Right lobe of liver (tissue), 4 donors: ENCODE data around the gene WRNIP1.

Source experiments
- CTCF ChIP-seq, 4 donors: fragments of 200-600 bp in 3 of 4; fragments of 450-650 bp in 1 of 4; IDR thresholded peaks; one replicate each; pipeline versions ENCODE4 v1.5.1 to v1.8.0; 2016 to 2022; ENCODE audit warnings: antibody characterized with exemption in 4 of 4, mild to moderate bottlenecking in 2 of 4
- POLR2A ChIP-seq: fragments of 450-650 bp; IDR thresholded peaks from one replicate; pipeline ENCODE4 v1.6.1; 2017; ENCODE audit warnings: antibody characterized with exemption, mild to moderate bottlenecking
- donor health status: DM: no; HTN: no; CAD: no.
- donor health status: DM: no; HTN: no; CAD: no.
- donor health status: DM: no; HTN: yes; CAD: no.

- TF ChIP-seq CTCF (IDR thresholded peaks at IDR 0.05) (no peak), POLR2A (no peak)
Measured at GRCh38 chr6:2828629-2829028, 63.4 kb downstream of the WRNIP1 start.
